ENCODE data around the gene ADISSP. TPM values are rescaled to one million over a fixed set of nuclear protein-coding genes. Genes with fewer than 3 reads are reported as not detected.

Gene ADISSP
- total and polyA plus RNA-seq, 11 donors, result 7.8 to 22.2 (median 13.7) TPM

- peak in 3 of 5 donors; percentile 5 to 41 (median 6) for DNase-seq
- WGBS, 4 donors, result 68 to 75% (median 71%) methylated on average over 4 of the region's 4 CpGs
- H3K27me3 ChIP-seq, result no peaks in the 10 kb centered on the region
- H3K4me3 ChIP-seq, result peak overlapping the region in 7 of 12 donors; percentile 4 to 50 (median 25)
- peak overlapping the region in 1 of 12 donors; percentile 79 for H3K27ac ChIP-seq
- no peaks in the 10 kb centered on the region for H3K9me3 ChIP-seq
- no peak for TF ChIP-seq POLR2A (IDR thresholded peaks at IDR 0.05)
- TF ChIP-seq CTCF (IDR thresholded peaks at IDR 0.05), result no peak
- peak in 2 of 4 donors; percentile 19 to 23 for ATAC-seq
- intact Hi-C loops (cut with DNase I), result loop anchor here (1.0 to 10.0 kb wide), 9 partner anchors 33 to 373 kb away; partner anchors contain the start of gene ADISSP (in 1 of the 10)
- H3K4me1 ChIP-seq, result peaks cover 0 to 40% (median 11%) of the 10 kb centered on the region in 12 donors
- H3K36me3 ChIP-seq, result peaks cover 0 to 5% (median 0%) of the 10 kb centered on the region in 9 donors
Observed at GRCh38 chr20:3711484-3711941, 56.0 kb downstream of the ADISSP start.

DNA sequence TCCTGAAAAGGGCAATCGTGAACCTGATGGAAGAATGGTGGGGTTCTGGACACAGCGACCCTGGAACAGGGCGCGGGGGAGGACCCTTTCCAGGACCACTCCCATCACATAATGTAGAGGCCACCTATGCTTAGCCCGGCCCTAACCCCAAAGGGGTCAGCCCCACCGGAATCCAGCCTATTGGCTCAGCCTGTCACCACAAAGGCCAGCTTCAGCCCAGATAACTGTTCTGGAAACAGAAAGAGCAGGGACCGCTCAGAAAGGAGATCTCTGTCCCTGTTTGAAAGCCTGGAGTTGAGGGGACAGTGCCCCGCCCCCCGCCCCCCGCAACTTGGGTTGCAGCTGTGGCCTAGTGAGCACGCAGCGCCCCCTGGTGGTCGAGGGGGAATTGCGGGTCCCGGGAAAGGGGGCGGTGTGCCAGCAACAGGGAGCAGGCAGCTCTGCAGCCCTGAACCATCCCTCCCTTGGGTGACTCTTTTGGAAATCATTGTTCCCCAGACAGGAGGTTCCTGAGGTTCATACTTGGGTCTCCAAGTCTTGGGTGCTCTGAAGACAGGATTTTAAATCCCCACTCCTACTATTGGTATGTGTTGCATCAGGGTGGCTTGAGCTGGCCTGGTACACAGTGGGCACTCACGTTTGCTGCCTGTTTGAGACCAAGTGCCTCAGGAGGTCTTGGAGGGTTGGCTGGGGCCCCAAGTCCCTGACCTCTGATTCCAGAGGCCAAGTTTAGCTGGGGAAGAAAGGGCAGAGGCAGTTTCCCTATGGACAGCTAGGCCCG is 56.7 kb downstream of the ADISSP start:
- no peak for TF ChIP-seq POLR2A (IDR thresholded peaks at IDR 0.05)
- peak; percentile 87 to 99 (median 98) for TF ChIP-seq CTCF (IDR thresholded peaks at IDR 0.05)
- DNase-seq (peak; percentile 68 to 91 (median 79)), ATAC-seq (peak; percentile 29 to 57 (median 43))
- H3K4me1 ChIP-seq, result peaks cover 0 to 40% (median 11%) of the 10 kb centered on the region in 12 donors
- H3K27ac ChIP-seq, result peak overlapping the region in 7 of 12 donors; percentile 13 to 79 (median 30)
- H3K36me3 ChIP-seq, result peaks cover 0 to 11% (median 0%) of the 10 kb centered on the region in 9 donors
- intact Hi-C loops (cut with DNase I), result loop anchor here (1.0 to 10.0 kb wide), 10 partner anchors 32 to 374 kb away; partner anchors contain the start of gene ADISSP (in 1 of the 10)
- no peaks in the 10 kb centered on the region for H3K27me3 ChIP-seq
- 34 to 56% (median 37%) methylated on average over 9 to 18 of the region's 18 CpGs for WGBS, 4 donors
- H3K9me3 ChIP-seq, result no peaks in the 10 kb centered on the region
- H3K4me3 ChIP-seq, result peak overlapping the region in 6 of 12 donors; percentile 4 to 50 (median 17)

- Histone ChIP-seq H3K4me3 (peak overlapping the region in 5 of 12 donors; percentile 4 to 50 (median 25)), H3K27me3 (no peaks in the 10 kb centered on the region), H3K9me3 (no peaks in the 10 kb centered on the region), H3K27ac (peak overlapping the region in 7 of 12 donors; percentile 13 to 79 (median 30)), H3K4me1 (peaks cover 0 to 40% (median 11%) of the 10 kb centered on the region in 12 donors), H3K36me3 (peaks cover 0 to 17% (median 0%) of the 10 kb centered on the region in 9 donors)
- ATAC-seq (peak in 3 of 4 donors; percentile 28 to 38 (median 34)), DNase-seq (peak in 3 of 5 donors; percentile 39 to 75 (median 53))
- 42 to 59% (median 48%) methylated on average over 4 to 6 of the region's 6 CpGs for WGBS, 4 donors
- TF ChIP-seq CTCF (IDR thresholded peaks at IDR 0.05) (no peak), POLR2A (IDR thresholded peaks at IDR 0.05) (no peak)
- intact Hi-C loops (cut with DNase I), result loop anchor here in 7 of 10 donors (1.0 to 10.0 kb wide), 10 partner anchors 31 to 375 kb away; partner anchors contain the start of gene ADISSP (in 1 of the 7)
Observed at GRCh38 chr20:3710011-3710466, 57.5 kb downstream of the ADISSP start.

- Histone ChIP-seq H3K27ac (no peak overlapping the region), H3K4me1 (peaks cover 0 to 18% (median 11%) of the 10 kb centered on the region in 12 donors), H3K9me3 (no peaks in the 10 kb centered on the region), H3K27me3 (no peaks in the 10 kb centered on the region), H3K36me3 (peaks cover 0 to 33% (median 0%) of the 10 kb centered on the region in 9 donors), H3K4me3 (no peak overlapping the region)
- no peak for ATAC-seq
- intact Hi-C loops (cut with DNase I), result loop anchor here in 1 of 10 donors (10.0 kb wide), 1 partner anchor 143 kb away; no protein-coding TSS in a partner anchor
- no peak for DNase-seq
- 93 to 98% (median 95%) methylated on average over 3 of the region's 3 CpGs for WGBS, 4 donors
- TF ChIP-seq CTCF (IDR thresholded peaks at IDR 0.05) (no peak), POLR2A (IDR thresholded peaks at IDR 0.05) (no peak)
Observed at GRCh38 chr20:3707508-3707899, 60.0 kb downstream of the ADISSP start.

Measured in heart left ventricle (tissue), 16 donors.